ENCODE results near the gene TP53AIP1.

Gene TP53AIP1

DNA sequence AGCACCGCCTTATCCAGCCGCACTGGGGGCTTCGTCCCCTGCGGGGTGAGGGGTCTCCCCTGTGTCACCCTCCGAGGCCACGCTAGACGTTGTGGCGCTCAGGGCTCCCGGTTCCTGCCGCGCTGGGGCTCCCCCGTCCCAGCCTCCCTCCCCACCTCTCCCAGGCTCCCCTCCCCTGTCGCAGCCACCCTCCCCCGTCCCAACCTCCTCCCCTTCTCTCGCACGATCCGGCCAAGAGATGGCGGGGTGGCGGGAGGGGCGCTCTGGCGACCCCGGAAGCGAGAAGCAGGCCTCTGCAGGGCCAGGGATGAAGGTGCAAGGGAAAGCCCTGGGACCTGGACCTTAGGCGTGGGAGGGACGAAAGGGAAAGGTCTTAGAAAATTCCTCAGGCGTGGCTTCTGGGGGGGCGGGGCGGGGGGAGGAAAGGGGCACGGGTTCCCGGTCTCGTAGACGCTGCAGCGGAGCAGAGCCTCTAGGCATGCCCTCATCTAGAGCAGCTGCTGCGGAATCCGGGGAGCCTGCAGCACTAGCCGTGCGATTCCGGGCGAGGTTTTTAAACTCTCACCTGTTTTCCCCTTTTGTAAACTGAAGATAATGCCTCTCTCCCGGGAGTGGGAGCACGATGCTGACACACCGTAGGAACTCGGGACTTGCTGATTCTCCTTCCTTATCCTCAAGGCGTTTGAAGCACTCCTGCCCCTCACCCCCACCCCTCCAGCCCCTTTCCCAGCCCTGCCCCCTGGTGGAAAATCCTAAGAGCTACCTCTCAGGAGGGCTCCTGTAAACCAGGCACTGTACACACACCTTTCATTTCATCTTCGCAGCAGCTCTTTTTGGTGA lies 37.1 kb downstream of the TP53AIP1 start:
- DNase-seq (ENCODE audit: low read depth): no peak

DNA sequence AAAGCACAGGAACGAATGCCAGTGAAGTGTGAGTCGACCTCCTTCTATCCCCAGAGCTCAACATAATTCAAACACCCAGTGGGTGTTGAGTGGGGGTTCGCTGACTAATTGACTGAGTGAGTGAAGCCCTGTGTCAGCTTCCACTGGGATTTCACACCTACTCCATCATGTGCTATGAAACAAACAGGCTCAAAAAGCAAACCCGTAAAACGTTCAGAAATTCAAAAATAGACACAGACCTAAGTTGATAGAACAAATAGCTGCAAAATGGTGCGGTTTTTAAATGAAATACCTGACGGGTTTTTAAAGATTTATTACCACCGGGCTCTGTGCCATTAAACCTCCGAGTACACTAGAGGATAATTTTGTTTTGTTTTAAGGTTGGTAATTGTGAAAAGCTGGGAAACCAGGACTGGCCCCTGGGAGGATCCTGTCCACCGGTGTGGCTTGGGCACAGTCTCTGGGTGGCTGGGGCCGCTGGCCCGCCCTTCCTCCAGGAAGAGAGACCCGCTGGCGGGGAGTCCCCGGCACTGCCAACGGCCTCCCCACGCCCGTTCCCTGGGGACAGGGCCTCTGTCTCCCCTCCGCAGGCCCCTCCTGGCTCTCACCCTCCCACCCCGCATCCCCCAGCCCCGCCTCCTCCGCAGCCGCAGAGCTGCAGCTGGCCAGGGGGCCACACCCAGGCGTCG lies 37.9 kb downstream of the TP53AIP1 start:
- no peak for DNase-seq (ENCODE audit: low read depth)

DNA sequence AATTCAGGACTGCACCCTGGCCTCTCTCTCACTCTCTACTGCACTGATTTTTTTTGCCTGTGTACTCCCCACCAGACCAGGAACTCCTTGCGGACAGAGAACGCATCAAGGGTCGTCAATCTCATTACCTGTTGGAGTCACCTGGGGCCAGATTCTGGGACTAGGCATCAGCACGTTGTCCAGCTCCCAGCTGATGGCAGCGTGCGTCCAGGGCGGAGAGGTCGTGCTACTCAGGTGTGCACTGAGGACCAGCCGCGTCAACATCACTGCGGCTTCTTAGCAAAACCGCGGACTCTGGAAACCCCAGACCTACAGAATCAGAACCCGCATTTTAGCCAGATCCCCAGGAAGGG lies 38.4 kb downstream of the TP53AIP1 start:
- no peak for DNase-seq (ENCODE audit: low read depth)

DNA sequence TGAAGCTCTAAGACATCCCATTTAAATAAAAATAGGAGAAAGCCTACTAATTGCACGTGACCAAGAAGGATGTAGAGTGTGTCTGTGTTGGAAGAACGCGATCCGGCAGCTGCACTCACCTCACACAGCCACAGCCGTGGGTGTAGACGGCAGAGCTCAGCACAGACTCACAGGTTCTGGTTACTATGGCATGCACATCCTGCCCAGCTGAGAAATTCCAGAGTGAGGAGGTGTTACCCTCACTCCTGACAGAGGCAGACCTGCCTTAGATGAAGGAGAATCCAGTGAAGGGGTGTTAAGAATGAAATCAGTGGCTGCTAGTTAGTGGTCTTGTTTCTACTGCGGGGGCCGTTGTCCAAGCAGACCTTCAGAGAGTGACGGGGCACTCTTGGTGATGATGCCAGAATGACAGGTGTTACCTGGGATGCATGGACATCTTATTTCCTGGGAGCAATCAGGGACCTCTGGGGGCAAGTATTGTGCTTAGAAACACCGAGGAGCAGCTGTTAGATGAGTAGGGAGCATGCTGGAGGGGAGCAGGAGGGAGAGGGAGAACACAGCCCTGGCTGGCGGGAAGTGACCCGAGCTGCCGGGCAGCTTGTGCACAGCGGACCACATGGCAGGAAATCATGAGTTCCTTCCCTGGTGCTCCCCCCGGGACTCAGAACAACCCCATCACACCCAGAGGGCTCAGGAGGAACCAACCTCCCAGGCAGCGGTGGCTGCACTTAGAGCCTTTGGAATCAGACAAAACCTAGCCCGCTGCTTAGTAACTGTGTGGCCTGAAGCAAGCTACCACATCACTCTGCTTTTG lies 39.2 kb downstream of the TP53AIP1 start:
- no peak for DNase-seq (ENCODE audit: low read depth)

DNA sequence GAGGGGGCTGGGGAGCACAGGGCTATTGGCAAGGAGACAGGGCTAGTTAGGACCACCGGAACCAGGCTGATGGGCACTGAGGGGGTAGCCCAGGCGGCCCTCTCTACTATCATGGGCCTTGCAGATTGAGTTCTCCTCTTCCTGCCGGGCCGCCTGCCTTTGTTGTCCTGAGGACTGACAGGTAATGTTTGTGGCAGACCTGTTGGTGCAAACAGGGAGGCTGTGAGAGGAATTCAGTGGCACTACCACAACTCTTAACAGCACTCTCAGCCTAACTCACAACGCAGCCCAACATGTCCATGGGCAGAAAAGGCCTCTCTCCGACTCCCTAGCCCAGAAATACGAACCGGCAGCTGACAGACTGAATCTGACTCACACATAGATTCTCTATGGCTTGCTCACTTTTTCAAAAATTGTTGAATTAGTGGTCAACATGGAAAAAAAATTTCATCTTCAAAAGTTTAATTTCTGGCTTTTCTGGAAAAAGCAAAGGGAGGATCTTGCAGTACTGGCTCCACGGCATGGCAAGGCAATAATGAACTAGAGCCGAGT lies 40.1 kb downstream of the TP53AIP1 start:
- no peak for DNase-seq (ENCODE audit: low read depth)

DNA sequence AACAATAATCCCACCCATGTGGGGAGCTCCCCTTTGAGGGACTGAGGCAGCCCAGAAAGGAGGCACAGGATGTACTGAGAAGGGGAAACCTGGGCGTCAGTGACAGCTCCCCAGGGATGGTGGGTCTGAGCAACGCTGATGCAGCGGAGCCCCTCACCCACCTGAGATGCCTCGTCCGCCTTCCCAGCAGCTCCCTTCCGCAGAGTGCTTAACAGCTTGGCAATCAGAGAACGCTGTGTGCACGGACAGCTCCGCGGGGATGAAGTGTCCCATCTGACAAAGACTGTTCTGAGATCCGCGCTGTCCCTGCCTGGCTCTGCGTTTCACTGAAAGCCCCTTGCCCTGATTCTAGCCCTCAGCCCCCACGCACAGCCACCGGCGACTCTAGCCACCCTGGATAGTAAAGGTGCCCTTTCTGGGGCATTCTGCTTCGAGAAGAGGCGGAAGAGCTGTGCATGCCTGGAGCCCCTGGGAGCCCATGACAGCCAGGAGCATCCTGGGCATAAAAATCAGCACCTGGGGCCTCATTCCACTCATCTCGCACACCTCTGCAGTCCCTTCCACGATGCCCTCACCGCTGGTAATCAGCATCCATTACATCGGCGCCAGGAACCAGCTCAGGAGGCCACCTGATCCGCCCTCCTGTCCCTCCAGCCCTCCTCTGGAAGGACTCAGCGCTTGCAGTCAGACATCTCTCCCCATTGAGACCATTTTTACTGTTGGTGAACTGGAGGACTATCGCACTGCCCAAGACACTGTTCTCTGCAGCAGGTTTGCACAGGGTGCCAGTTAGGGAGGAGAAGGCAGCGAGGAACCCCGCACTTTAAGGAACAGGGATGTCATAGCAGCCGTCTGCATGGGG lies 40.8 kb downstream of the TP53AIP1 start:
- DNase-seq (ENCODE audit: low read depth): no peak

DNA sequence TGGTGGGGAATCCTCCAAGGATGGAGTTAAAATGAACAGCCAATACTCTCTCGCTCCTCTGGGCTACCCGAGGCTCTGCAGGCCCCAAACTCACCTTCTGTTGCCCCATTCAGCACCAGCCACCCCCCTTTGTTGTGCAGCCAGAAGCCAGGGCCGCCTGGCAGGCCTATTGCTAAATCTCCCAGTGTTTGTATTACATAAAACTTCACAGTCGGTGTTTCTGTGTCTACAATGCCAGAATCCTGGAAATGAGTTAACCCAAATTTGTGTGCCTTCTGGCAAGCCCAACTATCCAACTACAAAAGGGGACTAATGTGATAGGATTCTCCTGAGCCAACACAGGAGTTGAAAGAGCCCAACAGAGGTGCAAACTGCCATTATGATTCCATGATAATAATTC lies 42.2 kb downstream of the TP53AIP1 start:
- DNase-seq (ENCODE audit: low read depth): no peak

DNA sequence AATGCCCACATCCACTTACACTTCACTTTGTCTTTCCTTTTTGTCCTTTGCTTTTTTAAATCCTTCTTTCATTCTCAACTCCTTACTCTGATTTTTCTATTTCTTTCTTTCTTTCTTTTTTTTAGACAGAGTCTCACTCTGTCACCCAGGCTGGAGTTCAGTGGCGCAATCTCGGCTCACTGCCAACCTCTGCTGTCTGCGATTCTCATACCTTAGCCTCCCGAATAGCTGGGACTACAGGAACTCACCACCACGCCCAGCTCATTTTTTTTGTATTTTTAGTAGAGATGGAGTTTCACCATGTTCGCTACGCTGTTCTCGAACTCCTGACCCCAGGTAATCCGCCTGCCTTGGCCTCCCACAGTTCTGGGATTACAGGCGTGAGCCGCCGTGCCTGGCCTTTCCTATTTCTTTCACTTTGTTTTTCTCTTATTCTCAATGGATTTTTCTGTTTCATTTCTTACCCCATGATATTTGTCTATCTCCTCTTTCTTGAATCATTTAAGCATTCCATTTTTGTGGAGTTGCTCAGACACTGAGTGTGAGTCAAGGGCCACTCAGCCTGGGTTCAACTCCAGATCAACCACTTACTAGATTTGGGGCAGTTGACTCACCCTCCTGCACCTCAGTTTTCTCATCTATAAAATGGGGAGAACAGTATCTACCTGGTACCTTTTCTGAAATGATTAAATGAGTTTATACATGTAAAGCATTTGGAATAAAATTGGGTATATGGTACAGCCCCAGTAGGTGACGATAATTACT lies 43.9 kb downstream of the TP53AIP1 start:
- no peak for DNase-seq (ENCODE audit: low read depth)

DNA sequence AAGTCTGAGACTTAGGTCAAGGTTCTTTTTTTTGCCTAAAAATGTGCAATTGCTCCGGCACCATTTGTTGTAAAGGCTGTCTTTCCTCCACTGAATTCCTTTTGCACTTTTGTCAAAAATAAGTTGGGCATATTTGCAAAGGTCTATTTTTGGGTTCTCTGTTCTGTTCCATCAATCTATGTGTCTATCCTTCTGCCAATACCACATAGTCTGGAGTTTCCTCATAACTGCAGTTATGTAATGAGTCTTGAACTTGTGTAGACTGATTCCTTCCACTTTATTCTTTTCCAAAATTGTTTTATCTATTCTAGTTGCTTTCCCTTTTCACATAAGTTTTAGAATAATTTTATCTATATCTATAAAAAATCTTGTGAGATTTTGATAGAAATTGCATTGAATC lies 44.8 kb downstream of the TP53AIP1 start:
- no peak for DNase-seq (ENCODE audit: low read depth)

DNA sequence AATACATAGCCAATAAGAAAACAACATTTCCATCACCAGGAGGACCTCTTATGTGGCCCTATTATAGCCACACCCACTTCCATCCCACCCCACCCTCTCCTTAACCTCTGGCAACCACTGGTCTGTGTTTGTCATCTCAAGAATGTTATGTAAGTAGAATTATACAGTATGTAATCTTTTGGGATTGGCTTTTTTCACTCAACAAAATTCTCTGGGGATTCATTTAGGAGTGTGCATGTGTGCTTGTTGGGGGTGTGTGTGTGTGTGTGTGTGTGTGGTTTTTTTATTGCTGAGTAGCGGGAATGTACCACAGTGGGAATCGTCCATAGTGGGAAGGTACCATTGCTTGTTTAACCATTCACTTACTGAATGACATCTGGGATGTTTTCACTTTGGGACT lies 46.3 kb downstream of the TP53AIP1 start:
- DNase-seq (ENCODE audit: low read depth): no peak

DNA sequence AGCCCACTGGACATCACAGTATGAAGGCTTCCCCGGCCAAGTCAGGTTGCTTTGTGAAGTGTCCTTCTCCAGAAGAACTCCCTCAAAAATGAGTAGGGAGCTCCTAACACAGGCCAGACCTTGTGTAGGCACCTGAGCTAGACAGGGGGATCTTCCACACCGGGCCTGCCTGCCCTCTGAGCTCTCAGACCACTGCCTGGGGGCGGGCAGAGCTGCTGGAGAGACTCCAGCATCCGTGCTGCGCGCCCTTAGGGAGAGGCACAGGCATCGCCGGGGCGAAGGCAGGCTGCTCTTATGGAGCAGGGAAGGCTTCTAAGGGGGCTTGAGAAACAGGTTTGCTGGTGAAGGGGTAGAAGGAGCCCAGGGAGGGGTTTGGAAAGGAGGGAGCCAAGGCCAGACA lies 47.1 kb downstream of the TP53AIP1 start:
- DNase-seq (ENCODE audit: low read depth): no peak

DNA sequence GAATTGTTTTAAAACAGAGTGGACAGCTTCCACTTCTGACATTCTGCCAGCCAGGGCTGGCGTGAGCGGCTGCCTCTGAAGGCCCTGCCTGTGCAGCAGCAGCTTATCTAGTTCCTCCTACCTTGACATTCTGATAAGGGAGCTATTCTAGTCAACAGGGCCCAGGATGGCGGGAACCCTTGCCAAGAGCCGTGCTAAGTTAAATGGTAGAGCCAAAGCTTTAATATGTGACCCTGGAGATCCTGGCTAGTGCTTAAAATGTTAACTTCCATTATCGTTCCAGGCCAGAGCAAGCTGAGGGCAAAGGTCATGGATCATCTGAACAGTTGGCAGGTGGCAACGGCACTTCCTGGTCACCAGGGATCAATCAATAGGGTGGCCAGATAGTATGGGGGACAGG lies 48.0 kb downstream of the TP53AIP1 start:
- DNase-seq (ENCODE audit: low read depth): no peak

DNA sequence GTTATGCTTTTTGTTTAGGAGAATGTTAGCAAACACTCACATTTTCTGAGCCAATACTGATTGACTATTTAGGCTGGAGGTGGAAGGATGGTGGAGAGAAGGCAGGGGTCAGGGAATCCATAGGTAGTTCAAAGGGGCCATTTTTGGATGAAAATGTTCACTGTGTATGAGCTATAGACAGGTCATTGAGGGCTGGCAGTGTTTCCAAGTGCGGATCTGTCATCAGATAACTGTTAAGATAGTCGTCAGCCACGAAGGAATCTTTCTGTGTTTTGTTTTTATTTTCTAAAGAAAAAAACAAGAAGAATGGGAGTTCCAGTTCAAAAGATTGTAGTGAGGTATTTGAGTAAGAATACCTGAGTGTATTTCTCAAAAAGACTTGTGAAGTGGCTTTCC lies 48.4 kb downstream of the TP53AIP1 start:
- DNase-seq (ENCODE audit: low read depth): no peak

DNA sequence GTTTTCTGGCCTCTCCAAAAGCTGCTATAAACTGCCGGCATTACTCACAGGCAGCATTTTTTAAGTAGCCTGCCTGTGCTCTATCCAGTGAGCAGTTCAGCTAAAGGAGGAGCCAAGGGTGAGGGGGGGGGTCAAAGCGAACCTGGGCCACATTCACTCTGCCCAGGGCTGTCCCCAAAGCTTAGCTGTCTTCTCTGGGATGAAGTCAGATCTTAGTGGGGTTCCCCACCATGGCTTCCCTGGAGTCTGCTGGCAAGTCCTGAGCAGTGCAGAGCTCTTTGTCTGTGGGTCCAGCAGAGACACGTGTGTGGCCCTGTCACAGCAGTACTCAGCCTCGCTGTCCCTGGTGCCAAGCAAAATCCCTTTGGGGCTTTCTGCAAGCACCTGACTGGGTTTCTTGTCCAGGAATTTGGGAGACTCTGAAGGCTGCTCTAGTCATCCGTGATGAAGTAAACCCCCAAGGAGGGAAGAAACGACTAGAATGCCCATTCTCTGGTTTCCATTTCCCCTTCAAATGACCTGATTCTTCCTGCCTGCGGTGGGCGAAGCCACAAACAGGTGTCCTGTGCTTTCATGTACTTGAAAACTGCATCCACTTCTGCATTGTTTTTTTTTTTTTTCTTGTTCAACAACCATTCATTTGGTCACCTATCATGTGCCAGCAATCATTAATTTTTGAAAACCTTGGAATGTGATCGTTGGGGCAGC lies 48.9 kb downstream of the TP53AIP1 start:
- no peak for DNase-seq (ENCODE audit: low read depth)

DNA sequence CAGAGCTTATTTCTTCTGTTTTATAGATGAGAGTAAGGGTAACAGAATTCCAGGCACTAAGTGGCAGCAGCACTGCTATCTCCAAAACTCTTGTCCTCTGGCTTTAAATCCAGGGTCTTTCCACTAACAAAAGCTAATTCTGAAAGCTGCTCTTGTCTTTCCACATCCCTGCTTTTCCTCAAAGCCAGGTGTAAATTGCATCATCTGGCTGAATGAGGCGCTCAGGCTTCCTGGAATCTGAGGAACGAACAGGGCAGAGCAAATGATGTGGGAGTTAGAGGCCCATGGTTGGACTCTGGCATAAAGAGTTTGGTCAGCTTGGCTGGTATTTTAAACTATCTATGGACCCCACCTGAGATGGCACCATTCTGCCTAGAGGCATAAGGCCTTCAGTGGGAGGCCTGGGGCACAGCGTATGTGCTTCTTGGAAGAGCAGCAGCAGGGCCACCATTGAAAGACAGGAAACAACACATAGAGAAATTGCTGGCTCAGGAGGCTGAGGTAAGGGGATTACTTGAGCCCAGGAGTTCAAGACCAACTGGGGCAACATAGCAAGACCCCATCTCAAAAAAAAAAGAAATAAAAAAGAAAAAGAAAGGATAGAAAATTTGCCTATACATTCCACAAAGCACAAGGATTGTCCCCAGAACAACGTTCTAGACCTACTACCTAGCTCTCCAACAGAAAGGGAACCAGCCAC lies 49.7 kb downstream of the TP53AIP1 start:
- no peak for DNase-seq (ENCODE audit: low read depth)

DNA sequence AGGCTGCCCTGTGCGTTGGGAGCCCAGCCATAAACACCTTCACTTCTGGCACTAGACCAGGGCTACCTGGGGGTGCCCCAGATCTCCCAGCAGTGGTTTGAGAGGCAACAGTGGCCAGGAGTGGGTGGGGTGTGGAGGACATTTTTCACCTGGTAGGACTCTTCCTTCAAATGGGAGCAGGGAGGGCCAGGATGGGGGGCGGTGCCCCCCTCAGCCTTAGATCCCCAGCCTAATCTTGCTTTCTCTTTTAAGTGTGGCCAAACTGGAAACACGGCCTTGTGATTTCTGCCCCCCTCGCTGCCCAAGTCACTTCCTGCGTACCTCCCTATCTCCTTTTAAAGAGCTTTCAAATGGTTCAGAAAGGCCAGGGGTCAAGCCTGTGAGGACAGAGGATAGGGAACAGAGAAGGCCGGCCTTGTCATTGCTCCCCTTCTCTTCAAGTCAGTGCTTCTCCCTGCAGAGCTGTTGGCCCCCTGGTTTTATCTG lies 50.7 kb downstream of the TP53AIP1 start:
- no peak for DNase-seq (ENCODE audit: low read depth)

DNA sequence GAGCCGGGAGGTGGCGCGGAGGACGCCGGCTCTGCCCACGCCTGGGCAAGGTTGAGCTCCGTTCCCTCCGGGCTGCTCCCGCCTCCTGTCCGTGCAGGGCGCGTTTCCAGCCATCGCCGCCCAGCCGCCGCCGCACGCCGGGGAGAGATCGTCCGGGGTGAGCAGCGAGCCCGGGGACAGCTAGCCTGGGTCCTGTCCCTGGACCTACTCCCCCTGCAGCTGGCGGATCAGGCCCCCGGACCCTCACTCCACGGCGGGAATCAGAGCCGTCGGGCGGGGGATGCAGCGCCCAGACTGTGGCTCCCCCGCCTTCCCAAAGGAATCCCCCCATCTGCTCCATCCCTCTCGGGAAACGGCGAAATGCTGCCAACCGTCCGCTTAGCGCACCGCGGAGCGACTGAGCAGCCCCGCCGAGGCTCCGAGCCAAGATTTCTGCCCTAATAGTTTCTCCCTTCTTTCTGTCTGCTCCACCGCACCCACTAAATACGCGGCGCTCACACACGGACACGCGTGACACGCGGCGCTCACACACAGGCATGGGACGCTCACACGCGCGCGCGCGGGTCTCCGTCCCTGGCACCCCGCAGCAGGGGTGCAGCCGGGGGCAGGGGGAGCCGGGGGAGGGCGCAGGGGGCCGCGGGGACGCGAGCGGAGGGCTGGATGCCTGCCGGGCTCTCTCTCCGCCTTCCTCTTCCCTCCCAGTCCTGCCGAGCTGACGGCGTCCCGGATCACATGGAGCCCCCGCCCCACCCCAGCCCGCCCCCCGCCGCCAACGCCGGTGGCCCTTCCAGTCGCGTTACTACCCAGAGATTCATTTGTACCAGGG lies 51.9 kb downstream of the TP53AIP1 start, which contains the start of gene KCNJ5:
Gene KCNJ5, plus strand, starts transcription at position 814 of the 826 bp plus-strand sequence. CDS start 19,918 bp downstream, outside the sequence.
- no peak for DNase-seq (ENCODE audit: low read depth)

DNA sequence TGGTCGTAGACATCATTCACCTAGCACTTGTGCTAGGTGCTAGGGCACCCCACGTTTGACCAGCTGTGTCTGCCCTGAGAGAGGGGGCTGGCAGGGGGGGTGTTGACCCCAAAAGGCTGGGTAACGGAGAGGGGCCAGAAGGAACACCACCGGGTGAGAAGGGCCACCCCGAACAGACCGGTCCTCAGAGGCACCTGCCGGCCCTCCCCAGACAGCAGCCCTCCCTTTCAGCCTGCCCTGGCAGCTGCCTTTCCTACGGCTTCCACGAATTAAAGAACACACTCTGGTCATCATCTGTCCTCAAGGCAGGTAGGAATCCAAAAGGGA lies 52.5 kb downstream of the TP53AIP1 start:
- DNase-seq (ENCODE audit: low read depth): no peak
